H1 (cell line): ENCODE measurements around the gene FNDC5. TPM values are rescaled to one million over a fixed set of nuclear protein-coding genes. Genes with fewer than 3 reads are reported as not detected.
A peak's percentile ranks its signal among the peaks of the same experiment; 100 is the strongest.

Experiments
- CTCF ChIA-PET: fragments of 300-600 bp; sonication (Branson Sonifier 250); formaldehyde crosslinking; loops from one replicate; lab custom pipeline; 2021; ENCODE audit not compliant: partially characterized antibody; lab: Charles Lee
- POLR2A ChIA-PET: fragments of 300-600 bp; sonication (Branson Sonifier 250); formaldehyde crosslinking; loops from one replicate; lab custom pipeline; 2021; ENCODE audit warnings: inconsistent platforms; ENCODE audit not compliant: partially characterized antibody; lab: Charles Lee
- DNase-seq, 2 experiments: peaks; one replicate each; pipeline versions ENCODE4 v3.0.0 to v3.0.0-alpha.2; 2010 to 2022; ENCODE audit warnings: low spot score in 2 of 2, low read depth in 1 of 2, mixed read lengths in 1 of 2
- FAIRE-seq: peaks from 2 replicates; lab custom pipeline; 2011; peaks lifted over from hg19 to GRCh38; lab: Jason Lieb, UNC
- H2AFZ ChIP-seq: 2 replicates; pipeline ENCODE4 v1.8.1; 2012; ENCODE audit warnings: low read length, inconsistent platforms
- H2AK5ac ChIP-seq: 2 replicates; pipeline ENCODE4 v1.6.1; 2013; ENCODE audit warnings: low read depth, low read length
- H2BK120ac ChIP-seq: replicated peaks from 2 replicates; pipeline ENCODE3; 2013; ENCODE audit warnings: low read depth, low read length, inconsistent platforms
- H2BK12ac ChIP-seq: 2 replicates; pipeline ENCODE4 v1.6.1; 2013; ENCODE audit warnings: low read depth, low read length
- H2BK15ac ChIP-seq: 2 replicates; pipeline ENCODE4 v1.6.1; 2013; ENCODE audit warnings: low read length
- H2BK20ac ChIP-seq: 2 replicates; pipeline ENCODE4 v1.6.1; 2013; ENCODE audit warnings: low read length
- H2BK5ac ChIP-seq: 2 replicates; pipeline ENCODE4 v1.6.1; 2013; ENCODE audit warnings: low read depth, low read length
- H3K14ac ChIP-seq: 2 replicates; pipeline ENCODE4 v1.6.1; 2013; ENCODE audit warnings: inconsistent platforms; ENCODE audit not compliant: insufficient read length
- H3K18ac ChIP-seq: 2 replicates; pipeline ENCODE4 v1.6.1; 2013; ENCODE audit warnings: low read length; ENCODE audit errors: extremely low read depth
- H3K23ac ChIP-seq: 2 replicates; pipeline ENCODE4 v1.6.1; 2013; ENCODE audit warnings: inconsistent platforms; ENCODE audit not compliant: insufficient read length
- H3K23me2 ChIP-seq: 2 replicates; pipeline ENCODE4 v1.6.1; 2013; ENCODE audit warnings: low read depth, low read length
- H3K27ac ChIP-seq: 2 replicates; pipeline ENCODE4 v1.6.1; 2011; ENCODE audit warnings: low read depth, low read length, inconsistent platforms
- H3K27me3 ChIP-seq, 4 experiments: replicated peaks in 1 of 4; 1 replicate in 1 of 4; 2 replicates in 3 of 4; pipeline versions ENCODE4 v1.6.1 to v1.8.1; 2011 to 2013; ENCODE audit warnings: low read length in 3 of 4, mild to moderate bottlenecking in 3 of 4, inconsistent platforms in 2 of 4, mixed read lengths in 2 of 4, moderate library complexity in 1 of 4; ENCODE audit not compliant: control insufficient read depth in 3 of 4, insufficient read depth in 3 of 4; ENCODE audit errors: extremely low read depth in 1 of 4
- H3K36me3 ChIP-seq, 4 experiments: 2 replicates each; pipeline versions ENCODE4 v1.6.1 to v1.8.1; 2011 to 2013; ENCODE audit warnings: mild to moderate bottlenecking in 4 of 4, low read length in 3 of 4, moderate library complexity in 2 of 4, control low read depth in 1 of 4, inconsistent platforms in 1 of 4; ENCODE audit not compliant: insufficient read depth in 4 of 4, control insufficient read depth in 2 of 4
- H3K4ac ChIP-seq: replicated peaks from 2 replicates; pipeline ENCODE3; 2013; ENCODE audit warnings: low read length, low read depth, mixed read lengths, inconsistent platforms; ENCODE audit not compliant: insufficient read length
- H3K4me1 ChIP-seq, 4 experiments: replicated peaks in 1 of 4; 1 replicate in 1 of 4; 2 replicates in 3 of 4; pipeline versions ENCODE4 v1.6.1 to v1.8.1; 2011 to 2013; ENCODE audit warnings: low read length in 3 of 4, inconsistent platforms in 2 of 4, mixed read lengths in 1 of 4; ENCODE audit not compliant: insufficient read depth in 4 of 4, control insufficient read depth in 3 of 4
- H3K4me2 ChIP-seq, 2 experiments: 2 replicates each; pipeline versions ENCODE4 v1.6.1 to v1.8.1; 2011 to 2013; ENCODE audit warnings: low read depth in 2 of 2, low read length in 2 of 2, control low read depth in 1 of 2, inconsistent platforms in 1 of 2, mild to moderate bottlenecking in 1 of 2; ENCODE audit not compliant: insufficient read depth in 1 of 2
- H3K4me3 ChIP-seq, 4 experiments: fragments of 200-600, 300-600 bp in 1 of 4; sonication (generic), shearing (Covaris generic), sonication (Bioruptor Twin) in 1 of 4; 2 replicates each; pipeline versions ENCODE4 v1.5.1 to v1.8.1; 2011 to 2016; ENCODE audit warnings: low read length in 4 of 4, low read depth in 3 of 4, control low read depth in 2 of 4, inconsistent platforms in 2 of 4, mild to moderate bottlenecking in 2 of 4, mixed read lengths in 1 of 4, moderate library complexity in 1 of 4; ENCODE audit not compliant: insufficient read depth in 2 of 4; ENCODE audit errors: extremely low read depth in 1 of 4
- H3K56ac ChIP-seq: replicated peaks from 2 replicates; pipeline ENCODE3; 2013; ENCODE audit warnings: low read depth, mild to moderate bottlenecking, mixed read lengths, low read length, inconsistent platforms; ENCODE audit not compliant: insufficient read length
- H3K79me1 ChIP-seq: 2 replicates; pipeline ENCODE4 v1.6.1; 2013; ENCODE audit warnings: low read depth, low read length, control low read depth
- H3K79me2 ChIP-seq, 2 experiments: 2 replicates each; pipeline versions ENCODE4 v1.6.1 to v1.8.1; 2012 to 2013; ENCODE audit warnings: low read length in 2 of 2, mild to moderate bottlenecking in 2 of 2, inconsistent platforms in 1 of 2; ENCODE audit not compliant: insufficient read depth in 2 of 2, control insufficient read depth in 1 of 2
- H3K9ac ChIP-seq, 4 experiments: replicated peaks in 1 of 4; 1 replicate in 1 of 4; 2 replicates in 3 of 4; pipeline versions ENCODE4 v1.6.1 to v1.8.1; 2011 to 2013; ENCODE audit warnings: low read depth in 3 of 4, low read length in 3 of 4, control low read depth in 2 of 4, mild to moderate bottlenecking in 2 of 4, moderate library complexity in 2 of 4, inconsistent platforms in 1 of 4; ENCODE audit errors: extremely low read depth in 1 of 4
- H3K9me3 ChIP-seq, 2 experiments: 2 replicates each; pipeline versions ENCODE4 v1.6.1 to v1.8.1; 2012 to 2013; ENCODE audit warnings: mild to moderate bottlenecking in 2 of 2, moderate library complexity in 2 of 2, control low read depth in 1 of 2, inconsistent platforms in 1 of 2, low read depth in 1 of 2, low read length in 1 of 2, mixed read lengths in 1 of 2; ENCODE audit not compliant: insufficient read depth in 2 of 2
- H4K20me1 ChIP-seq, 2 experiments: replicated peaks in 1 of 2; 2 replicates each; pipeline versions ENCODE3 to v1.8.1; 2011 to 2013; ENCODE audit warnings: inconsistent platforms in 2 of 2, low read length in 2 of 2, mild to moderate bottlenecking in 1 of 2; ENCODE audit not compliant: insufficient read depth in 2 of 2, control insufficient read depth in 1 of 2
- H4K5ac ChIP-seq: 2 replicates; pipeline ENCODE4 v1.6.1; 2013; ENCODE audit warnings: low read length, low read depth, mixed read lengths, inconsistent platforms; ENCODE audit not compliant: insufficient read length
- H4K8ac ChIP-seq: 2 replicates; pipeline ENCODE4 v1.8.0; 2013; ENCODE audit warnings: mild to moderate bottlenecking, moderate library complexity, low read length, inconsistent platforms; ENCODE audit not compliant: insufficient read depth; ENCODE audit errors: extremely low read depth
- H4K91ac ChIP-seq: replicated peaks from 2 replicates; pipeline ENCODE3; 2013; ENCODE audit warnings: low read length, mixed read lengths, inconsistent platforms; ENCODE audit not compliant: insufficient read length
- BACH1 ChIP-seq: IDR thresholded peaks from 2 replicates; pipeline ENCODE4 v1.6.1; 2012; ENCODE audit warnings: low read length, improper control_type of control experiment
- CBX5 ChIP-seq: fragments of 300-800, 300-1000 bp; sonication (generic); IDR thresholded peaks from 2 replicates; pipeline ENCODE4 v1.7.1; 2016; ENCODE audit warnings: antibody characterized with exemption, low read length, low read depth
- KDM1A ChIP-seq: fragments of 200-600, 300-600 bp; sonication (generic); IDR thresholded peaks from 2 replicates; pipeline ENCODE4 v1.7.1; 2016; ENCODE audit warnings: mild to moderate bottlenecking, low read length, borderline replicate concordance
- NRF1 ChIP-seq: IDR thresholded peaks from 2 replicates; pipeline ENCODE4 v1.6.1; 2011; ENCODE audit warnings: mild to moderate bottlenecking, low read depth, low read length, improper control_type of control experiment
- WGBS, 2 experiments: shearing (Covaris generic) in 1 of 2; methylation state at CpG; one replicate each; pipeline versions ENCODE4 v1.1.6 to v1.1.7; 2013 to 2015; ENCODE audit warnings: low lambda C conversion rate in 2 of 2, mixed read lengths in 2 of 2, inconsistent platforms in 1 of 2, low coverage in 1 of 2, missing lambda C conversion rate in 1 of 2; ENCODE audit not compliant: insufficient replicate concordance in 2 of 2, insufficient coverage in 1 of 2, insufficient read length in 1 of 2; ENCODE audit errors: extremely low coverage in 1 of 2, missing lambda C conversion rate in 1 of 2; 5-methylcytosine and 5-hydroxymethylcytosine counted together
- polyA plus RNA-seq, 7 experiments: library from polyadenylated mRNA; depleted of rRNA in 3 of 7; stranded (reverse) in 5 of 7; unstranded in 2 of 7; fragments of >200 nt in 5 of 7; fragments of 200-250 nt in 2 of 7; gene quantifications; 1 replicate in 5 of 7; 2 replicates in 1 of 7; 4 replicates in 1 of 7; pipeline versions ENCODE4 v1.2.1 to v1.2.3, GENCODE V29; 2011 to 2013; ENCODE audit warnings: missing spikeins in 2 of 7, mixed read lengths in 2 of 7
- total RNA-seq: library from RNA; stranded (reverse); fragmentation: NEBNext Ultra II Directional; extraction: Animal tissue kit (Norgen Biotek cat#: 25700); gene quantifications from 2 replicates; pipeline ENCODE4 v1.2.1, GENCODE V29; 2021
- TF ChIP-seq, protein P1 (sequence below): IDR thresholded peaks from 2 replicates; pipeline ENCODE4 v1.6.1; 2011; ENCODE audit warnings: low read depth, mild to moderate bottlenecking, low read length; ENCODE audit not compliant: insufficient read depth

The FNDC5 gene
- total and polyA plus RNA-seq, 2 of the 8 experiments (the other 6 are each of a cell fraction or from before 2014, with no cell fraction given): 1.8 to 2.0 TPM

DNA sequence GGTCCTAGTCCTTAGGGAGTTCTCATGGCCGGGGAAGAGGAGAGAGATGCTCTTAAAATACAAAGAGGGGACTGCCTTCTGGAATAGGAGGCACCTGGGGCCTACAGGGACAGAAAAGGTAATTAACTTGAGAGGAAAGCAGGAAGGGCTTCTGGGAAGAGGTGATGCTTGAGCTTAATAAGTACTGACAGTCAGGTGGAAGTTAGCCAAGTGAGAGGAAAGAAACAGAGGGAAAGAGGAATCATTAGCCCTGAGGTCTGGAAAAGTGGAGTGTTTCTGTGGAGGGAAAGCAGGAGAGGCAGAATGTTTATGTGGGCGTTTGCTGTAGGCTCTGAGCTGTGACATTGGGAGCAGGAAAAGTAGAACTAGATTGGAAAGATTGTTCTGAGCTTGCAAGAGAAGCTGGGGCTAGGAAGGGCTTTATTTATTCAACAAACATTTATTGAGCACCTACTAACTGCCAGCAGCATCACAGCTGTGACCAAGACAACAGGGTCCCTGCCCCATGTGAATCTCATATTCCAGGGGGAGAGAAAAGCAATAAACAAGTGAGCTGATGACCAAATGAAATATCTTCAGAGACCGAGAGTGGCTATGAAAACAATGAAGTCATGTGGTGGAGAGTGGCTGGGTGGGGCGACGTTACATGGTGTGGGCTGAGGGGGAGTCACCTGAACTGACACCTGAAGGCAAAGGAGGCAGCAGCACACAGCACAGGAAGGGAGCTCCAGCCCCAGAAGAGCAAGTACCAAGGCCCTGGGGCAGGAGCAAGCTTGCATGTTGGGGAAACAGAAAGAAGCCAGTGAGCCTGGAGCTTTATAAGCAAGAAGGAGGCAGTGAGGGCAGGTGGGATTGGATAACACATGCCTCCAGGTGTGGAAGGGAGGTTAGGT, 4.4 kb upstream of the FNDC5 start:
- no peak overlapping the region for H4K8ac ChIP-seq
- H4K91ac ChIP-seq: peak overlapping the region; percentile 95
- H2BK5ac ChIP-seq: 0 out of 2 replicates have a peak overlapping the region, but pooled peaks have one; percentile 21
- no peaks in the 10 kb centered on the region for H3K36me3 ChIP-seq
- POLR2A ChIA-PET: interaction anchor here (0.9 to 4.0 kb wide), 7 partner anchors 13 to 101 kb away, joined by 3 to 19 read pairs (median 4); partner anchors contain the start of genes S100PBP and YARS1
- H3K79me2 ChIP-seq: no peaks in the 10 kb centered on the region
- peak overlapping the region; percentile 55 for H2BK120ac ChIP-seq
- peak overlapping the region; percentile 0 to 16; a peak in 1 of 4 replicates for H3K4me2 ChIP-seq
- H3K9ac ChIP-seq: no peak overlapping the region
- H3K27me3 ChIP-seq: peaks cover 2 to 18% (median 18%) of the 10 kb centered on the region in 4 experiments
- peak overlapping the region; percentile 86; the same call in 1 of the 2 replicates for H2BK20ac ChIP-seq
- CTCF ChIA-PET: interaction anchor here (0.6 to 19.0 kb wide), 15 partner anchors 14 to 260 kb away, joined by 3 to 382 read pairs (median 6); partner anchors contain the start of gene HPCA
- no peak for FAIRE-seq
- 81% methylated on average over 5 of the region's 5 CpGs; no CpG with 5 or more reads in 1 of the 2 experiments for WGBS, 2 experiments
- H2AK5ac ChIP-seq: peak overlapping the region; percentile 44; the same call in 1 of the 2 replicates
- no peak overlapping the region for H2AFZ ChIP-seq
- no peak overlapping the region for H3K27ac ChIP-seq
- H4K20me1 ChIP-seq: peaks cover 0 to 3% of the 10 kb centered on the region in 2 experiments
- no peak overlapping the region for H4K5ac ChIP-seq
- H2BK12ac ChIP-seq: peak overlapping the region; percentile 87; the same call in 1 of the 2 replicates
- peak overlapping the region; percentile 76; the same call in 1 of the 2 replicates for H2BK15ac ChIP-seq
- peaks cover 5% of the 10 kb centered on the region; the same call in 1 of the 2 replicates for H3K23me2 ChIP-seq
- H3K14ac ChIP-seq: no peak overlapping the region
- no peak overlapping the region for H3K56ac ChIP-seq
- H3K18ac ChIP-seq: peak overlapping the region; percentile 87
- H3K4ac ChIP-seq: peak overlapping the region; percentile 73
- H3K4me3 ChIP-seq: peak overlapping the region in 1 of 4 experiments; percentile 18; a peak in 1 of 8 replicates
- H3K9me3 ChIP-seq: no peaks in the 10 kb centered on the region
- no peak overlapping the region for H3K23ac ChIP-seq
- no peak for DNase-seq
- no peak for TF ChIP-seq NRF1
- TF ChIP-seq, protein P1, sequence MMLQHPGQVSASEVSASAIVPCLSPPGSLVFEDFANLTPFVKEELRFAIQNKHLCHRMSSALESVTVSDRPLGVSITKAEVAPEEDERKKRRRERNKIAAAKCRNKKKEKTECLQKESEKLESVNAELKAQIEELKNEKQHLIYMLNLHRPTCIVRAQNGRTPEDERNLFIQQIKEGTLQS: no peak
- TF ChIP-seq CBX5: no peak
- peak; percentile 53; the same call in 1 of the 2 replicates for TF ChIP-seq KDM1A
- no peak for TF ChIP-seq BACH1
- H3K4me1 ChIP-seq: peaks cover 6 to 39% (median 21%) of the 10 kb centered on the region in 4 experiments
- H3K79me1 ChIP-seq: no peaks in the 10 kb centered on the region
